ENCODE measurements around the gene CITED2.
"Not testable (repeated sequence)": the region's sequence is repeated elsewhere in the genome, so short reads cannot be mapped to it uniquely, and the experiment has no call there.

The CITED2 gene
- total RNA-seq: 42.4 to 90.0 (median 70.3) reads per million in 4 experiments

GRCh38 chr6:139374357-139375225, at the start of gene CITED2:
Gene CITED2 (minus strand): TSS chr6:139374648. CDS start chr6:139373944, 704 bp downstream.
- DNase-seq: peak; percentile 91

- no peak for DNase-seq
Observed at GRCh38 chr6:139423037-139423703, 48.7 kb upstream of the CITED2 start.

GRCh38 chr6:139422105-139423036, 47.9 kb upstream of the CITED2 start:
- no peak for DNase-seq

- no peak for DNase-seq
Observed at GRCh38 chr6:139418481-139419132, 44.2 kb upstream of the CITED2 start.

- DNase-seq: no peak
Observed at GRCh38 chr6:139416146-139416545, 41.7 kb upstream of the CITED2 start.

- no peak for DNase-seq
Observed at GRCh38 chr6:139415365-139415764, 40.9 kb upstream of the CITED2 start.

GRCh38 chr6:139412103-139412502, 37.7 kb upstream of the CITED2 start:
- DNase-seq: not testable (repeated sequence)

- DNase-seq: no peak
Observed at GRCh38 chr6:139409026-139409425, 34.6 kb upstream of the CITED2 start.

GRCh38 chr6:139407718-139408222, 33.3 kb upstream of the CITED2 start:
- DNase-seq: no peak

- no peak for DNase-seq
Observed at GRCh38 chr6:139406577-139407343, 32.3 kb upstream of the CITED2 start.

- DNase-seq: no peak
Observed at GRCh38 chr6:139402876-139403386, 28.5 kb upstream of the CITED2 start.

- DNase-seq: no peak
Observed at GRCh38 chr6:139398658-139399057, 24.2 kb upstream of the CITED2 start.

- DNase-seq: no peak
Observed at GRCh38 chr6:139395891-139396301, 21.4 kb upstream of the CITED2 start.

GRCh38 chr6:139395371-139395770, 20.9 kb upstream of the CITED2 start:
- no peak for DNase-seq

GRCh38 chr6:139394027-139394649, 19.7 kb upstream of the CITED2 start:
- no peak for DNase-seq

- DNase-seq: no peak
Observed at GRCh38 chr6:139392794-139393193, 18.3 kb upstream of the CITED2 start.

- no peak for DNase-seq
Observed at GRCh38 chr6:139391709-139392108, 17.3 kb upstream of the CITED2 start.

GRCh38 chr6:139390447-139390846, 16.0 kb upstream of the CITED2 start:
- no peak for DNase-seq

- no peak for DNase-seq
Observed at GRCh38 chr6:139388384-139388783, 13.9 kb upstream of the CITED2 start.

- no peak for DNase-seq
Observed at GRCh38 chr6:139386404-139386803, 12.0 kb upstream of the CITED2 start.
